ENCODE results near the gene HPSE2.
A peak's percentile ranks its signal among the peaks of the same experiment; 100 is the strongest.

HPSE2 gene

DNA sequence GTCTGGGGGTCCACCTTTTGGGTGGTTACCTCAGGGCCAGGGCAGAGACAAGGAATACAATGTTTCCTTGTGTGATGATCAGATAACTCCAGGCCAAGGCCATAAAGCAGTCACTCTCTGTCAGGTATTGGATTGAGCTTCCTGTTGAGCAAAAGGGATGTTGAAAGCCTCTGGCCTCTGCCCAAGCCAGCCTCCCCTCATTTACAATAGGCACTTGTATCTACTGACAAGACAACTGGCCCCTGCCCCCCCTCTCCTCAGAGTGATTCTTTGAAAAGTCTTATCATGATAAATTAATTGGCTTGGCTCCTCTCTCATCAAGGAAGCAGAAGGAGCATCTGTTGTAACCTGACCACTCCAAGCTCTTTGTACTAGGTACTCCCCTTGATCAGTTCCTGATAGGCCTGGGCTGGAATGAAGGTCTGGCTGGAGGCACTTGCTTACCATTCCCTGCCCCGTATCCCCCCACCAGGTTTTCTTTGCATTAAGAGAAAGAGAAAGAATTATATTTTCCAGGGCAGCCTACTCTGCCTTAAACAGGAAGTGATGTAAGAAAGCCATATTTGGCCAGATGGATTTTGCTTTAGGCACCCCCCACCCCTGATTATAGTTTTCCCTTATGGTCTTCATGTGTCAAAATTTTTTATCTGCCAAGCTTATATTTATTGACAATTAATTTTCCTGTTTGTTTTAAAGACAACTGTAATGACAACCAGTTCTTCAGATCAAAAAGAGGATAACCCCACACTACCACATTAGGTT is 746.8 kb downstream of the HPSE2 start:
- no peak for DNase-seq

DNA sequence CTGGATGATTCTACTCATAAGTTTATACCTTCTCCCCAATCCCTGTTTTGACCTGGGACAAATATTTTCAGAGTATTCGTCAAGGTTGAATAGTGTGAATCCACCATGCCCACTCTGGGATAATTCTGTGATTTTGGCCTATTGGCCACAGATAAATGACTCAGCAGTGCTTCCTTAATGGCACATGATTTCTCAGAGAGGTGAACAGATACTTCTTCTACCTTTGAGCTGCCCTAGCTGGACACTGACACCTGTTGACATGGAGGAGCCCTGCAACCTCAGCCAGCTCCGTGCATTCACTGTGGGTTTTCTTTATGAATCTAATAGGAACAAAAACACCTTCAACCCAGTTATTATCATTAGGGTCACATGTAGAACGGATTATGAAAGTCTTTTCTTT is 748.0 kb downstream of the HPSE2 start:
- no peak for DNase-seq

DNA sequence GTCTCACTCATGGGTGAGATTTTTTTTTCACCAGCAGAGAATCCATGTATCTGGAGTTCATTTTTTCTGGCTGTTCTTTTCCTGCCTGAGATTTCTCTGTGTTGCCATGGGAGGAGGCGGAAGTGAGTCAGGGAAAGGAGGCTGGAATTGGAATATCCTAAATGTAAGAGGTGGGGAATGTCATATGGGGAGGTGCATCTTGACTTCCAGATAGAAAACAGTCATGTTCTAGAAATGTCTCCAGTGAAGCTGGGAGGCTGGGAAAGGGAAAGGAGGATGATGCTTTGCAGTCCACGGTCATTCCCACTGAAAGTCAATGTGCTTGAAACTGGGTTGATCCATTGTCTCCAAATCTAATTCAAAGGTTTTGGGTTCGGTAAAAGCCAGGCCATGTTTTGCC is 749.2 kb downstream of the HPSE2 start:
- no peak for DNase-seq

DNA sequence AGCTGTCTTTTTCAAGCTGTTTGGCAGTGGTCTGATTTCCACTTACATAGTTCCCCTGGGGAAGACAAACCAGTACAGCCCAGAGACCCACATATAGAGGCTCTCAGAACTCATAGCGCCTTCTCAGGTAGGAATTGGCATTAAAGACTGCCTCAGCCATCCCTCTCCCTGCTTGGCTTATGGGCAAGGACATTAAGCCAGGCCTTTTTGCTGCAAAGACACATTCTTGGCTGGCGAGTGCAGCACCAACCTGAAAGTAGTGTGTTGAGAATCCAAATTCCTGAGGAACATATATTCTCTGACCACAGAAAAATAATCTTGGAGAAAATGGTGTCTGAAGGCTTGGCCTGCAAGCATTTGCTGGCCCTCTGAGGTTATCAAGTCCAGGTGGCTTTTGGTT is 749.7 kb downstream of the HPSE2 start:
- DNase-seq, result no peak

DNA sequence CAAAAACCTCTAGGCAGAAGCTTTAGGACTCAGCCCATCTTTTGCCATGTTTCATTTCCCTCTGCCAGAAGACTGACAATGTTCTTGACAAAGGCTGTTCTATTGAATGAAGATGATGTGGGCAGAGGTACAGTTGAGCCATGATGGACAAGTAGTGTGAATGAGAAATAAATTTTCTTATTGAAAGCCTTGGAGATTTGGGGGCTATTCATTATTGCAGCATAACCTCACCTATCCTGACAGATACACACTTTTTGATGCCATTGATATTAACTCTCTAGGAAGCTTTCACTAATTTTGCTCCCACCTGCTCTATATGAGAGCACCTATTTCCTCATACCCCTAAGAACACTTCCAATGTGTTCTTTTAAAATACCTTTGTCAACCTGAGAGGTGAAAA is 752.0 kb downstream of the HPSE2 start:
- DNase-seq, result no peak

DNA sequence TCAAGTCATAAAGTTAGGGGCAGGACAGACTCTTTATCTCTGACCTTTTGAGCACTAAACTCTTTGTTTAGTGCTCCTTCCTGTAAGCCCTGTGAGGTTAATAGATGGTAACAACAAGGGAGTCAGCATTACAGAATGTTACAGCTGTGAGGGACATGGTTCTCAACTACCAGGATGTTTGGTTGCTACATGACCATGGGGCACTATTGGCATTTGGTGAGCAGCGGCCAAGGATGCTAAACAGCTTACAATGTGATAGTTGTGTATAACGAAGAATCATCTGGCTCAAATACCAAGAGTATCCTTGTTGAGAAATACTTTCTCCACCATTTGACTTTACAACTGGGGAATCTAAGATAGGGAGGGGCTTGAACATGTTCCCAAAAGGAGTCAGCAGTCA is 753.6 kb downstream of the HPSE2 start:
- no peak for DNase-seq

DNA sequence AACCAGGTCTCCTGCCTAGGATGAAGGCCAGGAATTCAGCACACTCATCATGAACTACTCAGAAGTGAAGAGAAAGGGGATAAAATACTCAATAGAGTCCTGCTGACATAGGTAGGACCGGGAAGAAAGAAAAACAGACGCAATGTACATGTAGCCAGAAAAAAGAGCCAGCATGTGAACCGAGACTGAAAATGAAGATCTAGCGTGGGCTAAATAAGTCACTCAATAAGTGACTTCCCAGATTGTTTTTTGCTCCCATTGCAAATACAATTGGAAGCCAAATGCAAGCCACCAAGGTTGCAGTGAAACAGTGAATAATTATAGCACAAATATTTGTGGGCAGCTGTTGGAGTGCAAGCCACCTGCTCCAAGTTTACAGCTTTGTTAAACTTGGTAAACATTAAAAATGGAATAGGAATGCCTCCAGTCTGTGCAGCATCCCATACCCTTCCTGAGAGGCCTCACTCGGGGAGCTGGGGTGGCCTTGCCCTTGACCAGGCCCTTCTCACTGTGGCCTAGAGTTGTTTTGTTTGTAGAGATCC is 754.2 kb downstream of the HPSE2 start:
- no peak for DNase-seq

DNA sequence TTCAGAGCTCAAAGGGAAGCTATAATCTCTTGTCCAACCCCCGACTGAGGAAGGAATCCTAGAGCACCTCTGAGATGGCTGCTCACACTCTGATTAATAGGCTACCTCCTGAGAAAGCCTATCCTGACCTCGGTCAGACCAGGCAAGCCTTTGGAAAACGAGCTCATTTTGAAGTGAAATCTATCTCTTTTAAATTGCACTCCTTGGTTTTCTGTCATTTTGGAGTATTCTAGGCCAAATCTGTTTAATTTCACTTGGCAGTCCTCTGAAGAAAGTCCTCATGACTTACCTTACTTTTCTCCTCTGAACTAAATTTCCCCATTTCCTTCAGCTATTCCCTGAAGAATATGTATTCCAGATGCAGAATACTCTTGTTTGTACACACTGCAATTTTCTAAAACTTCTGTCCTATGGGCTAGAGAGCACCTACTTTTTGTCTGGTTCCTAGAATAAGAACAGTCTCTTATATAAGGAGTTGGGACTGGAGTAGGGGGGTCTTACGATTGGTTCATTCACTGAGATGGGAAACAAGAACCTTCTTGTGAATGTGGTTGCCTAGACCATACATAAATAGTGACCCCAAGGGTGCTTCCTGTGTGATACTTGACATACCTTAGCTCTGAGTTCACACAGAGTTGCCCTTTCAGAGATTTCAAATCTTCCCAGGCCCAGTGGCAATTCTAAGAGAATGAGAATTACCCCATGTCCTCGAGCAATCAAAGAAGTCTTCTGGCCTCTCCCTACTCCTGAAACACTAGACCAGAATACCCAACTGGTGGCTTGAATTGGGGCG is 757.0 kb downstream of the HPSE2 start:
- DNase-seq, result no peak

DNA sequence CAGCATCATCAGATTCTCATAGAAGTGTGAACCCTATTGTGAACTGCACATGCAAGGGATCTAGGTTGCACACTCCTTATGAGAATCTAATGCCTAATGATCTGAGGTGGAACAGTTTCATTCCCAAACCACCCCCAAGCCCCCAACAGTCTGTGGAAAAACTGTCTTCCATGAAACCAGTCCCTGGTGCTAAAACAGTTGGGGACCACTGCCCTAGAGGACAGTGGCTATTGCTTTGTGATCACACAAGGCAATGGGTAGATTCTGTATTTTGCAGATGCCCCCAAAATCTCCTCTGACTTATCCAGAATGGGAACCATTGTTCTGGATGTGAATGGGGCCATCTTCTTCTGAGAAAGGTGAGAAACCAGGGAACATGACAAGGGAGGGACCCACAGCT is 757.8 kb downstream of the HPSE2 start:
- DNase-seq, result no peak

DNA sequence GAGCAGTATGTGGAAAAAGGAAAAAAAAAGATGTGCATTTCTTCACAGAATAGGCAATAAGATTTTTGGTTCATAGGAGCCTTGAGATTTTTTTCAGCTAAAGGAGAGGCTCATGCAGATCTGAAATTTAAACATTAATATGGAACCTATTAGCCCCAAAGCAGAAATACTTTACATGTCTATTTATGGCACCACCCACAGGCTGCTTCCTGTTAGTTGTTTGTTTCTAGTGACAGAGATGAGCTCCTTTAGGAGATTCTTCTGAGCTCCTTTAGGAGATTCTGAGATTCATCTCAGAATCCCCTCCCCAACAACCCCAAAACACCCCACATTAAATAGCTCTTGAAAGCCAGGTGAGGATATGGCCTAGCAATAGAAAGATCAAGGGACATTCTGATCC is 761.0 kb downstream of the HPSE2 start:
- no peak for DNase-seq

DNA sequence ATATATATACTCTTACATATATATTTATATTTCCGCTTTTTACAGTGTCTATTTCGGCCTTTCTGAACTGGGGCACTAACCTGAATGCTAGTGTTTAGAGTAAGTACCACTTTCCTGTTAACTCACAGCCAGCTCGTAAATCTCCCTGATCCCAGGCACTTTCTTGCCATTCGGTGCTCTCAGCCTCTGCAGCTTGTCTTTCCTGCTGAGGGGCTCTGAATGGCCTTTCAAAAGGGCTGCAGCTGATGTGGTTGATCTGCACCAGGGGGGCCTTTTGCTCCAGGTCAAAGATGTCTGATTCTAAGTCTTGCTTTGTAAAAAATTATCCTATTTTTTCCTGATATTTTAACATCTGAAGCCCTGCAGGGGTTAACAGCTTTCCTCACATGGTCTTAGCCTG is 763.5 kb downstream of the HPSE2 start:
- no peak for DNase-seq

DNA sequence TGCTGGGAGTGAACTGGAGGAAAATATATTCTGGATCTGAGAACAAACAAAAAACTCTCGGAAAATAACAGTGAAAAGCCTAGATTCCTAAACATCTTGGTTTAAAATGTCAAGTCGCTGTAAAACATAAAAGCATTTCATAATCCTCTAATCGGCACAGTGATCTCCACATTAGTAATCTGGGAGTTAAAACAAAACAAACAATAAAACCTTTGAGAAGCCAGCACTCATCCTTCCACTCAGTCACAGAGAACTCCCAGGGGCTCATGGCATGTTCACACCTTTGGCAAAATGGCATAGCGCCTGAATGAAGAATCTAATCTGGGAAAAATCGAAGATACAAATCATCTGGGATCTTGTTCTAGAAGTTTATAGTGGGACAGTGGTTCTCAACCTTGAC is 764.8 kb downstream of the HPSE2 start:
- no peak for DNase-seq

DNA sequence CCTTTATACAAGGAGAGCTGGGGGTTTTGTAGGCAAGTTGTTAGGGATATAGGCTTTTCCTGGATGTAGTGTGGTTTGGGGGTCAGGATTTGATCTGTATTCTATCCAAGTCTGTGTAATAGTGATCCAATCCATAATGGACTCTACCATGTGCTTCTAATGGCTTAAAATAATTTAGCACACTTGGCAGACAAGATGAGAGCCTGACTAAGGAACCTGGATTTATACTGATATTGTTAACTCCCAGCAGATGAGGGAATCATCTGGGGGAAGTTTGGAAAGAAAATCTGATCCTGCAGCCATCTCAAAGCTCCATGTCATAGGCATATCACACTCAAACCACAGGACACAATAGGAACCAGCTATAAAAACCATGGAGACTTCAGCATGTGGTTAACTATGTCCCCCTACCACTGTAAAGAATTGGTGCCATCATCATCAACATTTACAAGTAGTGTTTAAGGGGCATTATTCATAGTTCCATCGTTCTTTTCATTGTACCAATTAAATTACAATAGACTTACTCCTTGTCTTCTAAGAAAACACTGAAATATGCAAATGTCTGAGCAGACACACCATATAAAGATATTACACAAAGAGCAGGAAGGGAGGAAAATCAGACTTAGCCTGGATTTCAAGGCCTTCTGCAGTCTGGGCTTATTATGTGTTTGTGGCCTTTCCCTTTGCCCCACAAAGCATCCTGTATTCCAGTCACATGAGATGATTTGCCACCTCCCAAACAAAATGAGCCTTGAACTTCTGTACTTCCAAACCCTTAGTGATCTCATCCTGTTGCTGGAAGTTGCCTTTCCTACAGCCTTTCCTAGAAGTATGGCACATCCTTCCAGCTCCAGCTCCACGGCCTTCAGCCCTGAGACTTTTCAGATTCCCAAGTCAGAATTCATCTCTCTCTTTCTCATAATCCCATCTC is 766.4 kb downstream of the HPSE2 start:
- no peak for DNase-seq

DNA sequence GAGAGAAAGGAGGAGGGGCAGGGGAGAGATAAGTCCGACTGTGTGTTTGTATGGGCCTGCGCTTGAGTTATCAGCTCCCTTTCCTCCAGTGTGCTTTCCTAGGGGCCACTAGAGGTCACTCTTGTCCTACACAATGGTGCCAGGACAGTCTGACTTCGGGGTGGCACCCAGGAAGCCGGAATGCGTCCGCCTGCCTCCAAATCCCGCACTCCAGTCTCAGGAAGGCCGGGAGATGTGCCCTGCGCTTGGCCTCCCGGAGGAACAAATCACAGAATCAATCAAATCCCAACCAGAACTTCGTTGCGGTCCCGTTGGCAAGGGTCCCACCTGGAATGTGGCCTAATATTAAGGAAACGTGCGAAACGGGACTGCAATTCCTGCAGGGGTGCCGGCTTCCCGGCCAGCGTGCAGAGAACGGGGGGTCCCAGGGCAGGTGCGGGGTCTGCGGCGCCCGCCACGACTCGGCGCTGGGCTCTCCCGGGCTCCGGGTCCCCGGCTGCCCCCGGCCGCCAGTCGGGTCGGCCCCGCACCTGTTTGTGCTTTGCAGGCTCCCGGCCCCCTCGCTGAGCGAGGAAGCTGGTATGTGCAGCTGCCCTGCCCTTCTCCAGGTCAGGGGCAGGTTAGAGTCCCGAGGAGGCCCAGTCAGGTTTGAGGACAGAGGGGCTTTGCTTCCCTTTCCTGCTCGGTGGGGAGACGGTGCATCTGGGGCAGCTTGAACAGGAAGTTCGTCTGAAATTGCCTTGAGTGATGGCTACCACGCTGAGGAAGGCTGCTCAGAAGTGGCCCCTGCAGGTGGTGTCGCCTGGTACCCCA is 767.9 kb downstream of the HPSE2 start:
- peak; percentile 77 for DNase-seq

DNA sequence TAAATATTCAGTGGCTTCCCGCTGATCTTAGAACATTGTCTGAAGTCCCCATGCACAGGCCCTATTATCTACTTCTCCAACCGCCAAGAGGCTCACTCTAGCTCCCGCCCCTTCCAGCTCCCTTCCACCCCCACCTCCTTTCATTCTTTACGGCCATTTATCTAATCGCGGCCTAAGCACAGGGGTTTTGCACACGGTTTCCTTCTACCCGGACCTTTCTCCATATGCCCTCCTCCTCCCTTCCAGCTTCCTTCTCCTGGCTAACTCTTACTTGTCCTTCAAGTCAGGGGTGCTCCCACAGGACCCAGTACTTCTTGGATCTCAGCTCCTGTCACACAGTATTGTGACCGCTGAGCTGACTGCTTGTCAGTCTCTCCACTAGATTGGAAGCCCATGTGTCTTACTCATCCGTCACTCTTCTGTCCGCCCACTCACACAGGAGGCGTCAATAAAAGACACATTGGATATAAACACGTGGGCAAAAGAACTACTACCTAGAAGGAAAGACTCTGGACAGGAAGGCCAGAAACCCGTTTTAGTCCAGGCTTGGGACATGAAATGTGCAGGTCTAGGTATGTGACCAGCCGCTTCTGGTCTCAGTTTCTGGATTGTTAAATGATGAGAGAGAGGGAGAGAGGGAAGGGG is 768.7 kb downstream of the HPSE2 start:
- DNase-seq, result no peak

DNA sequence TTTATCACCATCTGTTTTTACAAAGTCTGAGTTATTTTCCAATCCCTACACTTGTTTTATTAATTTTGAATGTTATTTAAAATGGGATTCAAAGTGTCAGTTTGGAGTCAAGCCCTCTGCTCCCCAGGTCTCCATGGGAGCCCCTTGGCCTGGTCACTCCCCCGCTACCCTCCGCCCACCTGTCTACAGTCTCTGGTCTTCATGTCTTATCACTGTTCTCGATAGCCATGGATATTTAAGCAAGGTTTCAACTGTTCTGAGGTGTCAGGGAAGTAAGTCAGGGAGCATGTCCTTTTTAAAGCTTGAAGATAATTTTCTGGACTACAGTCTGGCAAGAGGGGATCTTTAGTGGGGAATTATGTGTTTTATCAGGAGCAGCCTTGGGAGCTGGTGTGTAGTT is 769.8 kb downstream of the HPSE2 start:
- DNase-seq, result no peak

DNA sequence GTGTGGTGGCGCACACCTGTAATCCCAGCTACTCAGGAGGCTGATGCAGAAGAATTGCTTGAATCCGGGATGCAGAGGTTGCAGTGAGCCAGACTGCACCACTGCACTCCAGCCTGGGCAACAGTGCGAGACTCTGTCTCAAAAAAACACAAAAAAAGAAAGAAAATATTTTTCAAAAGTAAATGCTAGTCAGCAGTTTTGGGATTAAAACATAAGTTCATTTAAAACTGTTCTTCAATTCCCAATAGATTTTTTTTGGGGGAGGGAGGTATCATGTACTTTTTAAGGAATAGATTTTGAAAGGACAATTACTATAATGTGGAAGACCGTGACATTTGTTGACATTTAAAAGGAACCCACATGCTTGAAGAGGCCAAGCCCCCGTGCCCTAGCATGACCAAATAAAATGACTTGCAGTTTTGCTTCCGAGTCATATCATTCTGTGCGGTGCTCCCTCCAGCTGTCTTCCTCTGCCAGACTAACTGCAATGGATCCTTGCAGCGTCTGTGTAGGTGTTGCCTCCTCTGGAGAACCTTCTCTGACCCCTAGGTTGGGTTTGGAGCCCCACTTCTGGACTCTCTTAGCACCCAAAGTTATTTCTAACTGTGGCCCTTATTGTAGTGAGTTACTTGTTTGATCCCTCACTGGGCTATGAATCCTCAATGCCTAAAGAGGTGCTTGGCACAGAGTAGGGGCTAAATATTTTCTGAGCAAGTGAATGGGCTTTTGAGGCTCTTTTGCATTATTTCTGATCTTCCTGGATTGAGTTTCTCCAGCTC is 771.5 kb downstream of the HPSE2 start:
- no peak for DNase-seq

DNA sequence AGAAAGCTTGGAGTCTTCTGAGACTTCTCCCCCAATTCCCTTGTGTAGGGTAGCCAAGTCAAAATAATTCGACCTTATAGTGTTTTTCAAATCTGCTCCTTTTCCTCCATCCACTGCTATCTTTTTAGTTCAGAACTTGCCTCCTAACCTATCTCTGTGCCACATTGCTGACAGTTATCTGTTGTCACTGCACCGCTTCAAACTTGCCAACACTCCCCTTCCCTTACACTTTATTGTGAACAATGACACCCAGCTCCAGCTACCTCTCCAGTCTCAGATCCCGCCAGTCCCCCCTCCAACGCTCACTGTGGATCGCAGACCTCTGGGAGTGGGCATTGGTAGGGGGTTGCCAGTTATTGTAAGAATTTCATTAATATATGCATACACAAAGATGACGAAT is 772.6 kb downstream of the HPSE2 start:
- no peak for DNase-seq

DNA sequence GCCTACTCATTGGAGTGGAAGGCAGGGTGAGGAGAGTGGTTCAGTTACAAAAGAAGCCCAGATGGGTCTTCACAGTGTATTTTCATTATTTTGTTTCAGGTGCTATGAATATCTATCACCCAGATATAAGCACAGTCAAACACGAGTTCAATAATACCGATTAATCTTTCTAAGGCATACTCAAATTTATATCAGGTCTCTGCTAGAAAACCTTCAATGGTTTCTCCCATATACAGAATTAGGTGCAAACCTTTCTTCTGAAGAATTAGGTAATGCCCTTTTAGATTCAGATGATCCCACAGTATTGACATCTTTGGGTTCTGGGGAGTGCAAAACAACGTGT is 774.2 kb downstream of the HPSE2 start:
- no peak for DNase-seq

DNA sequence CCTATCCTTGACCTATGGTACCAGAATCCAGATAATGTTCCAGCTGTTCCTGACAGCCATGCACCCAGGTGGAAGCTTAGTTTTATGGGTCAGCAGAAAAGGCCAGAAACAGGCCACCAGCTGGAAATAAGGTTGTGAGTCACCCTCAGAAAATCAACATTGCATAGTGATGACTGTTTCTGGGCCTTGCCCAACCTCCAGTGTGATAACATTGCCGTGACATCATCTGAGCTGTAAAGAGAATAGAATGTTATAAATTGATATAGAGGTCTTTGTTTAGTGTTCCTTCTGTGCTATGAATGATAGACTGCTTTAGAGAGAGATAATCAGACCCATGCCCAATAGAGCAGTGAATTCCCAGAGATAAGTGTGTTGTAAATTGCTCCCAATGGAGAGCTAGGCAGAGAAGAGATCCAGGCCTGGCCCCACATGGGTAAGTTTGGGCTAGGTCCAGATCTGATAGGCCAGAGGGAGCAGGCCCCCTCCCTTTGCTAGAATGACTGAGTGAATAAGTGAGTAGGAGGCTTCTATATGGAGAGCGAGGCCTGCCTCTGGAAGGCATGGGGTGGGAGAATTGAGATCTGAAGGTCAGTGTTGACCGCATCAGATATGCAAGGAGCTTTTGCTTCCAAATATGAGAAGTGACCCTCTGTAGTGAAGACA is 774.7 kb downstream of the HPSE2 start:
- DNase-seq, result no peak
